Loucy (cell line): Measurements from ENCODE around the gene ABCB9.

Source experiments
- H2AFZ ChIP-seq: fragments of 200-600 bp; sonication (generic); 2 replicates; pipeline ENCODE4 v1.6.0; 2016; ENCODE audit warnings: antibody characterized with exemption, mild to moderate bottlenecking, low read length, moderate library complexity
- H3F3A ChIP-seq: fragments of 200-600 bp; 2 replicates; pipeline ENCODE4 v1.6.0; 2016; ENCODE audit warnings: antibody characterized with exemption, low read depth, mild to moderate bottlenecking
- H3K27me3 ChIP-seq: fragments of 200-600 bp; sonication (generic); 2 replicates; pipeline ENCODE4 v1.6.1; 2014; ENCODE audit warnings: low read length, mild to moderate bottlenecking; ENCODE audit not compliant: insufficient read depth, poor library complexity, severe bottlenecking
- H3K36me3 ChIP-seq: fragments of 200-600 bp; sonication (generic); 2 replicates; pipeline ENCODE4 v1.6.1; 2016; ENCODE audit warnings: low read length; ENCODE audit not compliant: insufficient read depth
- H3K4me1 ChIP-seq: fragments of 200-600 bp; sonication (generic); 2 replicates; pipeline ENCODE4 v1.5.1; 2014; ENCODE audit warnings: low read length, mild to moderate bottlenecking; ENCODE audit not compliant: insufficient read depth, poor library complexity, severe bottlenecking
- H3K4me2 ChIP-seq: fragments of 200-600 bp; sonication (generic); 2 replicates; pipeline ENCODE4 v1.6.0; 2014; ENCODE audit warnings: antibody characterized with exemption, low read length, low read depth, mild to moderate bottlenecking; ENCODE audit not compliant: poor library complexity, severe bottlenecking
- H3K4me3 ChIP-seq: fragments of 200-600 bp; sonication (generic); 2 replicates; pipeline ENCODE4 v1.5.1; 2014; ENCODE audit warnings: low read length, mild to moderate bottlenecking, mixed read lengths; ENCODE audit not compliant: poor library complexity, severe bottlenecking
- H3K79me2 ChIP-seq: fragments of 200-600 bp; sonication (generic); 2 replicates; pipeline ENCODE4 v1.6.1; 2014; ENCODE audit warnings: low read length; ENCODE audit not compliant: insufficient read depth
- H3K9ac ChIP-seq: fragments of 200-600 bp; sonication (generic); 2 replicates; pipeline ENCODE4 v1.6.0; 2014; ENCODE audit warnings: mild to moderate bottlenecking, low read depth, low read length, moderate library complexity; ENCODE audit not compliant: poor library complexity, severe bottlenecking
- H3K9me2 ChIP-seq: fragments of 200-600 bp; sonication (generic); replicated peaks from 2 replicates; pipeline ENCODE4 v1.6.1; 2016; ENCODE audit warnings: low read depth, low read length, mixed read lengths
- H3K9me3 ChIP-seq: fragments of 200-600 bp; sonication (generic); 2 replicates; pipeline ENCODE4 v1.6.1; 2014; ENCODE audit warnings: mild to moderate bottlenecking, antibody characterized with exemption, low read length, low read depth; ENCODE audit not compliant: insufficient read depth
- H4K20me1 ChIP-seq: fragments of 200-600 bp; sonication (generic); 2 replicates; pipeline ENCODE4 v1.6.0; 2014; ENCODE audit warnings: antibody characterized with exemption, low read length, mild to moderate bottlenecking; ENCODE audit not compliant: insufficient read depth, poor library complexity, severe bottlenecking
- EZH2phosphoT487 ChIP-seq: fragments of 200-600 bp; IDR thresholded peaks from 2 replicates; pipeline ENCODE4 v1.6.1; 2018; ENCODE audit warnings: antibody characterized with exemption, mild to moderate bottlenecking, moderate library complexity, borderline replicate concordance
- TF ChIP-seq, protein P1 (sequence below): fragments of 200-600 bp; sonication (generic); conservative IDR thresholded peaks from 2 replicates; pipeline ENCODE4 v1.5.1; 2014; ENCODE audit warnings: mild to moderate bottlenecking, antibody characterized with exemption, low read length

Gene ABCB9

DNA sequence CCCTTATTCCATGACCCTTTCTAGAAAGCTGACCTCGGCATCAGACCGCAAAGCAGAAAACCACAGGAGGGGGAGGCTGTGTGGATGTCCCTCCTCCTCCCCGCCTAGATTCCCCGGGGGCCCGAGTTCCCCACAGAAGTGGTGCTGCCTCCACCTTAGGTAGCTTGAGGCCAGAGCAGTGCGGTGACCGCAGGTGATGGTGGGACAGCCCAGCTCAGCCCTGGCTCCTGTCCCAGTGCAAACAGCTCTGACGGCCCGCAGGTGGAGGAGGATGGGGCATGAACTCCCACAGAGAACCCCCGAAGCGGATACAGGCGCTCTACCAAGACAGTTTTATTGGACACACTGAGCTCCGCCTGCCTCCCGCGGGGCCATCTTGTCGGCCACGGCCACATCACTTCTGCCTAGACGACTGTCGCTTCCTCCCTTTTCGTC is 33.7 kb upstream of the ABCB9 start:
- Histone ChIP-seq H3K9me3 (no peaks in the 10 kb centered on the region), H3K4me1 (peaks cover 7% of the 10 kb centered on the region), H3K36me3 (no peaks in the 10 kb centered on the region), H3F3A (no peaks in the 10 kb centered on the region), H3K27me3 (no peaks in the 10 kb centered on the region), H2AFZ (no peak overlapping the region), H3K9ac (no peak overlapping the region), H3K4me3 (no peak overlapping the region), H3K4me2 (peak overlapping the region; percentile 27), H3K79me2 (no peaks in the 10 kb centered on the region), H4K20me1 (no peaks in the 10 kb centered on the region), H3K9me2 (no peaks in the 10 kb centered on the region)
- no peak for TF ChIP-seq EZH2phosphoT487
- TF ChIP-seq, protein P1, sequence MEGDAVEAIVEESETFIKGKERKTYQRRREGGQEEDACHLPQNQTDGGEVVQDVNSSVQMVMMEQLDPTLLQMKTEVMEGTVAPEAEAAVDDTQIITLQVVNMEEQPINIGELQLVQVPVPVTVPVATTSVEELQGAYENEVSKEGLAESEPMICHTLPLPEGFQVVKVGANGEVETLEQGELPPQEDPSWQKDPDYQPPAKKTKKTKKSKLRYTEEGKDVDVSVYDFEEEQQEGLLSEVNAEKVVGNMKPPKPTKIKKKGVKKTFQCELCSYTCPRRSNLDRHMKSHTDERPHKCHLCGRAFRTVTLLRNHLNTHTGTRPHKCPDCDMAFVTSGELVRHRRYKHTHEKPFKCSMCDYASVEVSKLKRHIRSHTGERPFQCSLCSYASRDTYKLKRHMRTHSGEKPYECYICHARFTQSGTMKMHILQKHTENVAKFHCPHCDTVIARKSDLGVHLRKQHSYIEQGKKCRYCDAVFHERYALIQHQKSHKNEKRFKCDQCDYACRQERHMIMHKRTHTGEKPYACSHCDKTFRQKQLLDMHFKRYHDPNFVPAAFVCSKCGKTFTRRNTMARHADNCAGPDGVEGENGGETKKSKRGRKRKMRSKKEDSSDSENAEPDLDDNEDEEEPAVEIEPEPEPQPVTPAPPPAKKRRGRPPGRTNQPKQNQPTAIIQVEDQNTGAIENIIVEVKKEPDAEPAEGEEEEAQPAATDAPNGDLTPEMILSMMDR: no peak

DNA sequence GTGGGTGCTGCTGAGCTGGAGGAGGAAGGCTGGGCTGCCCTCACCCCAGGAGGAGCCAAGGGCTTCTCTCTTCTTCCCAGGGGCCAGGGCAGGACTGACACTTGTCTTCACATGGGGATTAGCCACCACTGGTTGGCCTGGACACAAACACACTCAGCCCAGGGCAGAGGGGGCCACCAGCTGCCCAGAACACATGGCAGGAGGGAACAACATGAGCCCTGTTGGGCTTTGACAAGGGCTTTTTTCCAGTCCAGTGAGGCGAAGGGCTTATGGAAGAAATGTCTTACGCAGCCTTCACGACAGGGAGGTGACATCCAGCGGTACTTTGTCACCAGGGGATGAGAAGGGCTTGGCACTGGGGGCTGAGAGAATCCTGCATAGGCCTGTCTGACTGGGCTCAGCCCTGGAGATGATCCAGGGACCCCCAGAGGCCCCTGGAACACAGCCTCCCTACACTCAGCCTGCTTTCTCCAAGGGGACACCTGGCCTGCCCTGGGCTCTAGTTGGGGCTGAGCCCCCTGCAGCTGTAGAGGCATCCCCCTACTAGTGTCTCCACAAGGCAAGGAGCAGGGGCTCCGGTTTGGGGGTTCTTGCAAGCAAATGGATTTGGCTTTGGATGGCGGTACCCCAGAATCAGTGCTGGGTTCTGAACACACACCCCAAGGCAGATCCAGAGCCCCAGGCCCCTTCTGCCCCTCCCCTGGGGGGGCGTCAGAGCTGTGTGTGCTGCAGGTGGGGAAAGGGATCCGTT is 33.1 kb upstream of the ABCB9 start:
- Histone ChIP-seq H4K20me1 (no peaks in the 10 kb centered on the region), H3F3A (no peaks in the 10 kb centered on the region), H3K9me2 (no peaks in the 10 kb centered on the region), H3K27me3 (no peaks in the 10 kb centered on the region), H3K4me3 (no peak overlapping the region), H2AFZ (no peak overlapping the region), H3K4me1 (peaks cover 7% of the 10 kb centered on the region), H3K4me2 (peak overlapping the region; percentile 27), H3K9ac (no peak overlapping the region), H3K36me3 (no peaks in the 10 kb centered on the region), H3K79me2 (no peaks in the 10 kb centered on the region), H3K9me3 (no peaks in the 10 kb centered on the region)
- no peak for TF ChIP-seq EZH2phosphoT487
- TF ChIP-seq, protein P1: no peak

- Histone ChIP-seq H3K4me3 (no peak overlapping the region), H3F3A (no peaks in the 10 kb centered on the region), H3K4me2 (no peak overlapping the region), H3K79me2 (no peaks in the 10 kb centered on the region), H3K9ac (no peak overlapping the region), H3K4me1 (peaks cover 7% of the 10 kb centered on the region), H3K9me2 (no peaks in the 10 kb centered on the region), H4K20me1 (no peaks in the 10 kb centered on the region), H3K36me3 (no peaks in the 10 kb centered on the region), H3K27me3 (no peaks in the 10 kb centered on the region), H3K9me3 (no peaks in the 10 kb centered on the region), H2AFZ (no peak overlapping the region)
- no peak for TF ChIP-seq EZH2phosphoT487
- TF ChIP-seq, protein P1: no peak
Observed at GRCh38 chr12:122998316-122998715, 32.1 kb upstream of the ABCB9 start.
